H1 (cell line): ENCODE results near the gene MRPS25. TPM values are rescaled to one million over a fixed set of nuclear protein-coding genes. Genes with fewer than 3 reads are reported as not detected.
A peak's percentile ranks its signal among the peaks of the same experiment; 100 is the strongest.

Experiments used
- CTCF ChIA-PET: fragments of 300-600 bp; sonication (Branson Sonifier 250); formaldehyde crosslinking; loops from one replicate; lab custom pipeline; 2021; ENCODE audit not compliant: partially characterized antibody; lab: Charles Lee
- POLR2A ChIA-PET: fragments of 300-600 bp; sonication (Branson Sonifier 250); formaldehyde crosslinking; loops from one replicate; lab custom pipeline; 2021; ENCODE audit warnings: inconsistent platforms; ENCODE audit not compliant: partially characterized antibody; lab: Charles Lee
- DNase-seq, 2 experiments: peaks; one replicate each; pipeline versions ENCODE4 v3.0.0 to v3.0.0-alpha.2; 2010 to 2022; ENCODE audit warnings: low spot score in 2 of 2, low read depth in 1 of 2, mixed read lengths in 1 of 2
- FAIRE-seq: peaks from 2 replicates; lab custom pipeline; 2011; peaks lifted over from hg19 to GRCh38; lab: Jason Lieb, UNC
- H2AFZ ChIP-seq: 2 replicates; pipeline ENCODE4 v1.8.1; 2012; ENCODE audit warnings: low read length, inconsistent platforms
- H2AK5ac ChIP-seq: 2 replicates; pipeline ENCODE4 v1.6.1; 2013; ENCODE audit warnings: low read depth, low read length
- H2BK120ac ChIP-seq: replicated peaks from 2 replicates; pipeline ENCODE3; 2013; ENCODE audit warnings: low read depth, low read length, inconsistent platforms
- H2BK12ac ChIP-seq: 2 replicates; pipeline ENCODE4 v1.6.1; 2013; ENCODE audit warnings: low read depth, low read length
- H2BK15ac ChIP-seq: 2 replicates; pipeline ENCODE4 v1.6.1; 2013; ENCODE audit warnings: low read length
- H2BK20ac ChIP-seq: 2 replicates; pipeline ENCODE4 v1.6.1; 2013; ENCODE audit warnings: low read length
- H2BK5ac ChIP-seq: 2 replicates; pipeline ENCODE4 v1.6.1; 2013; ENCODE audit warnings: low read depth, low read length
- H3K14ac ChIP-seq: 2 replicates; pipeline ENCODE4 v1.6.1; 2013; ENCODE audit warnings: inconsistent platforms; ENCODE audit not compliant: insufficient read length
- H3K18ac ChIP-seq: 2 replicates; pipeline ENCODE4 v1.6.1; 2013; ENCODE audit warnings: low read length; ENCODE audit errors: extremely low read depth
- H3K23ac ChIP-seq: 2 replicates; pipeline ENCODE4 v1.6.1; 2013; ENCODE audit warnings: inconsistent platforms; ENCODE audit not compliant: insufficient read length
- H3K23me2 ChIP-seq: 2 replicates; pipeline ENCODE4 v1.6.1; 2013; ENCODE audit warnings: low read depth, low read length
- H3K27ac ChIP-seq: 2 replicates; pipeline ENCODE4 v1.6.1; 2011; ENCODE audit warnings: low read depth, low read length, inconsistent platforms
- H3K27me3 ChIP-seq, 4 experiments: replicated peaks in 1 of 4; 1 replicate in 1 of 4; 2 replicates in 3 of 4; pipeline versions ENCODE4 v1.6.1 to v1.8.1; 2011 to 2013; ENCODE audit warnings: low read length in 3 of 4, mild to moderate bottlenecking in 3 of 4, inconsistent platforms in 2 of 4, mixed read lengths in 2 of 4, moderate library complexity in 1 of 4; ENCODE audit not compliant: control insufficient read depth in 3 of 4, insufficient read depth in 3 of 4; ENCODE audit errors: extremely low read depth in 1 of 4
- H3K36me3 ChIP-seq, 4 experiments: 2 replicates each; pipeline versions ENCODE4 v1.6.1 to v1.8.1; 2011 to 2013; ENCODE audit warnings: mild to moderate bottlenecking in 4 of 4, low read length in 3 of 4, moderate library complexity in 2 of 4, control low read depth in 1 of 4, inconsistent platforms in 1 of 4; ENCODE audit not compliant: insufficient read depth in 4 of 4, control insufficient read depth in 2 of 4
- H3K4ac ChIP-seq: replicated peaks from 2 replicates; pipeline ENCODE3; 2013; ENCODE audit warnings: low read length, low read depth, mixed read lengths, inconsistent platforms; ENCODE audit not compliant: insufficient read length
- H3K4me1 ChIP-seq, 4 experiments: replicated peaks in 1 of 4; 1 replicate in 1 of 4; 2 replicates in 3 of 4; pipeline versions ENCODE4 v1.6.1 to v1.8.1; 2011 to 2013; ENCODE audit warnings: low read length in 3 of 4, inconsistent platforms in 2 of 4, mixed read lengths in 1 of 4; ENCODE audit not compliant: insufficient read depth in 4 of 4, control insufficient read depth in 3 of 4
- H3K4me2 ChIP-seq, 2 experiments: 2 replicates each; pipeline versions ENCODE4 v1.6.1 to v1.8.1; 2011 to 2013; ENCODE audit warnings: low read depth in 2 of 2, low read length in 2 of 2, control low read depth in 1 of 2, inconsistent platforms in 1 of 2, mild to moderate bottlenecking in 1 of 2; ENCODE audit not compliant: insufficient read depth in 1 of 2
- H3K4me3 ChIP-seq, 4 experiments: fragments of 200-600, 300-600 bp in 1 of 4; sonication (generic), shearing (Covaris generic), sonication (Bioruptor Twin) in 1 of 4; 2 replicates each; pipeline versions ENCODE4 v1.5.1 to v1.8.1; 2011 to 2016; ENCODE audit warnings: low read length in 4 of 4, low read depth in 3 of 4, control low read depth in 2 of 4, inconsistent platforms in 2 of 4, mild to moderate bottlenecking in 2 of 4, mixed read lengths in 1 of 4, moderate library complexity in 1 of 4; ENCODE audit not compliant: insufficient read depth in 2 of 4; ENCODE audit errors: extremely low read depth in 1 of 4
- H3K56ac ChIP-seq: replicated peaks from 2 replicates; pipeline ENCODE3; 2013; ENCODE audit warnings: low read depth, mild to moderate bottlenecking, mixed read lengths, low read length, inconsistent platforms; ENCODE audit not compliant: insufficient read length
- H3K79me1 ChIP-seq: 2 replicates; pipeline ENCODE4 v1.6.1; 2013; ENCODE audit warnings: low read depth, low read length, control low read depth
- H3K79me2 ChIP-seq, 2 experiments: 2 replicates each; pipeline versions ENCODE4 v1.6.1 to v1.8.1; 2012 to 2013; ENCODE audit warnings: low read length in 2 of 2, mild to moderate bottlenecking in 2 of 2, inconsistent platforms in 1 of 2; ENCODE audit not compliant: insufficient read depth in 2 of 2, control insufficient read depth in 1 of 2
- H3K9ac ChIP-seq, 4 experiments: replicated peaks in 1 of 4; 1 replicate in 1 of 4; 2 replicates in 3 of 4; pipeline versions ENCODE4 v1.6.1 to v1.8.1; 2011 to 2013; ENCODE audit warnings: low read depth in 3 of 4, low read length in 3 of 4, control low read depth in 2 of 4, mild to moderate bottlenecking in 2 of 4, moderate library complexity in 2 of 4, inconsistent platforms in 1 of 4; ENCODE audit errors: extremely low read depth in 1 of 4
- H3K9me3 ChIP-seq, 2 experiments: 2 replicates each; pipeline versions ENCODE4 v1.6.1 to v1.8.1; 2012 to 2013; ENCODE audit warnings: mild to moderate bottlenecking in 2 of 2, moderate library complexity in 2 of 2, control low read depth in 1 of 2, inconsistent platforms in 1 of 2, low read depth in 1 of 2, low read length in 1 of 2, mixed read lengths in 1 of 2; ENCODE audit not compliant: insufficient read depth in 2 of 2
- H4K20me1 ChIP-seq, 2 experiments: replicated peaks in 1 of 2; 2 replicates each; pipeline versions ENCODE3 to v1.8.1; 2011 to 2013; ENCODE audit warnings: inconsistent platforms in 2 of 2, low read length in 2 of 2, mild to moderate bottlenecking in 1 of 2; ENCODE audit not compliant: insufficient read depth in 2 of 2, control insufficient read depth in 1 of 2
- H4K5ac ChIP-seq: 2 replicates; pipeline ENCODE4 v1.6.1; 2013; ENCODE audit warnings: low read length, low read depth, mixed read lengths, inconsistent platforms; ENCODE audit not compliant: insufficient read length
- H4K8ac ChIP-seq: 2 replicates; pipeline ENCODE4 v1.8.0; 2013; ENCODE audit warnings: mild to moderate bottlenecking, moderate library complexity, low read length, inconsistent platforms; ENCODE audit not compliant: insufficient read depth; ENCODE audit errors: extremely low read depth
- H4K91ac ChIP-seq: replicated peaks from 2 replicates; pipeline ENCODE3; 2013; ENCODE audit warnings: low read length, mixed read lengths, inconsistent platforms; ENCODE audit not compliant: insufficient read length
- BACH1 ChIP-seq: IDR thresholded peaks from 2 replicates; pipeline ENCODE4 v1.6.1; 2012; ENCODE audit warnings: low read length, improper control_type of control experiment
- CTBP2 ChIP-seq: IDR thresholded peaks from 2 replicates; pipeline ENCODE4 v1.7.0; 2011; ENCODE audit warnings: borderline replicate concordance, mild to moderate bottlenecking, moderate library complexity, mixed read lengths, low read length; ENCODE audit not compliant: insufficient read depth, insufficient read length
- EP300 ChIP-seq, 2 experiments: IDR thresholded peaks; 1 replicate in 1 of 2; 2 replicates in 1 of 2; pipeline ENCODE4 v1.6.1; 2011 to 2012; ENCODE audit warnings: low read depth in 2 of 2, low read length in 2 of 2, mild to moderate bottlenecking in 2 of 2, borderline replicate concordance in 1 of 2, inconsistent platforms in 1 of 2, moderate library complexity in 1 of 2
- SP4 ChIP-seq: IDR thresholded peaks from 2 replicates; pipeline ENCODE4 v1.6.1; 2012; ENCODE audit warnings: low read length, inconsistent platforms
- WGBS, 2 experiments: shearing (Covaris generic) in 1 of 2; methylation state at CpG; one replicate each; pipeline versions ENCODE4 v1.1.6 to v1.1.7; 2013 to 2015; ENCODE audit warnings: low lambda C conversion rate in 2 of 2, mixed read lengths in 2 of 2, inconsistent platforms in 1 of 2, low coverage in 1 of 2, missing lambda C conversion rate in 1 of 2; ENCODE audit not compliant: insufficient replicate concordance in 2 of 2, insufficient coverage in 1 of 2, insufficient read length in 1 of 2; ENCODE audit errors: extremely low coverage in 1 of 2, missing lambda C conversion rate in 1 of 2; 5-methylcytosine and 5-hydroxymethylcytosine counted together
- polyA plus RNA-seq, 7 experiments: library from polyadenylated mRNA; depleted of rRNA in 3 of 7; stranded (reverse) in 5 of 7; unstranded in 2 of 7; fragments of >200 nt in 5 of 7; fragments of 200-250 nt in 2 of 7; gene quantifications; 1 replicate in 5 of 7; 2 replicates in 1 of 7; 4 replicates in 1 of 7; pipeline versions ENCODE4 v1.2.1 to v1.2.3, GENCODE V29; 2011 to 2013; ENCODE audit warnings: missing spikeins in 2 of 7, mixed read lengths in 2 of 7
- total RNA-seq: library from RNA; stranded (reverse); fragmentation: NEBNext Ultra II Directional; extraction: Animal tissue kit (Norgen Biotek cat#: 25700); gene quantifications from 2 replicates; pipeline ENCODE4 v1.2.1, GENCODE V29; 2021
- TF ChIP-seq, protein P1 (sequence below): IDR thresholded peaks from 2 replicates; pipeline ENCODE4 v1.6.1; 2012; ENCODE audit warnings: inconsistent platforms

The MRPS25 gene
- total and polyA plus RNA-seq, 2 of the 8 experiments (the other 6 are each of a cell fraction or from before 2014, with no cell fraction given), result 23.0 to 56.5 TPM

DNA sequence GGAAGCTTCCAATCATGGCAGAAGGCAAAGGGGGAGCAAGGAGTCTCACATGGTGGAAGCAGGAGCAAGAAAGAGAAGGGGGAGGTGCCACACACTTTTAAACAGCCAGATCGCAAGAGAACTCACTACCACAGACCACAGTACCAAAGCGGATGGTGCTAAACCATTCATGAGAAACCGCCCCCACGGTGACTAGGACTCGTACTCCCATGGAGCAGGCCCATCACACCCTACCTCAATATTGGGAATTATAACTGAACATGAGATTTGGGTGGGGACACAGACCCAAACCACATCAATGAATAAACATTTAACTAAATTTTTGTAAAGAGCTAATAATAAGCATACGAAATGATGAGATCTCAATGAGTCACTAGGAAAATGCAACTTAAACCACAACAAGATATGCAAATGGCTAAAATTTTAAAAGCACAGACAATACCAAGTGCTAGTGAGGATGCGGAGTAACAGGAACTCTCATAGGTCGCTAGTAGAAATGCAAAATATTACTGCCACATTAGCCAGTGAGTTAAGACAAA is 10.0 kb downstream of the MRPS25 start:
- Histone ChIP-seq H4K20me1 (peaks cover 23 to 24% of the 10 kb centered on the region in 2 experiments), H3K36me3 (peaks cover 9 to 48% (median 23%) of the 10 kb centered on the region in 4 experiments)
- POLR2A ChIA-PET, result interaction anchor here (1.1 kb wide), 1 partner anchor 9 kb away, joined by 4 read pairs; no protein-coding TSS in a partner anchor

More for the DNA sequence above, 10.0 kb downstream of the MRPS25 start:
- H3K79me2 ChIP-seq, result peaks cover 3 to 64% of the 10 kb centered on the region in 2 experiments; a peak in 3 of 4 replicates
- H3K4me1 ChIP-seq, result peaks cover 0 to 2% (median 0%) of the 10 kb centered on the region in 4 experiments; a peak in 3 of 7 replicates
- no peak overlapping the region for H3K4me3 ChIP-seq
- peaks cover 9% of the 10 kb centered on the region for H3K79me1 ChIP-seq
- H3K4me2 ChIP-seq, result no peak overlapping the region
- H4K5ac ChIP-seq, result no peak overlapping the region
- no peak overlapping the region for H2AFZ ChIP-seq
- no peak overlapping the region for H3K27ac ChIP-seq
- H3K9me3 ChIP-seq, result no peaks in the 10 kb centered on the region
- H3K18ac ChIP-seq, result no peak overlapping the region
- FAIRE-seq (no peak), DNase-seq (no peak)
- H2BK5ac ChIP-seq, result no peak overlapping the region
- no peak overlapping the region for H3K14ac ChIP-seq
- H3K9ac ChIP-seq, result no peak overlapping the region
- no peak overlapping the region for H2AK5ac ChIP-seq
- no peaks in the 10 kb centered on the region for H3K27me3 ChIP-seq
- WGBS, 2 experiments, result 96% methylated on average over 8 of the region's 8 CpGs; no CpG with 5 or more reads in 1 of the 2 experiments
- no peak overlapping the region for H3K56ac ChIP-seq
- H2BK15ac ChIP-seq, result no peak overlapping the region
- no peak overlapping the region for H2BK120ac ChIP-seq
- H3K23ac ChIP-seq, result no peak overlapping the region
- no peak overlapping the region for H4K8ac ChIP-seq
- no peak overlapping the region for H4K91ac ChIP-seq
- no peak overlapping the region for H2BK20ac ChIP-seq
- H3K23me2 ChIP-seq, result no peaks in the 10 kb centered on the region
- H3K4ac ChIP-seq, result no peak overlapping the region
- H2BK12ac ChIP-seq, result no peak overlapping the region
- TF ChIP-seq, protein P1, sequence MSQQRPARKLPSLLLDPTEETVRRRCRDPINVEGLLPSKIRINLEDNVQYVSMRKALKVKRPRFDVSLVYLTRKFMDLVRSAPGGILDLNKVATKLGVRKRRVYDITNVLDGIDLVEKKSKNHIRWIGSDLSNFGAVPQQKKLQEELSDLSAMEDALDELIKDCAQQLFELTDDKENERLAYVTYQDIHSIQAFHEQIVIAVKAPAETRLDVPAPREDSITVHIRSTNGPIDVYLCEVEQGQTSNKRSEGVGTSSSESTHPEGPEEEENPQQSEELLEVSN, result no peak
- no peak for TF ChIP-seq CTBP2
- TF ChIP-seq SP4, result no peak
- TF ChIP-seq EP300 (IDR thresholded peaks at IDR 0.05; ENCODE audit: borderline replicate concordance in 1 of 2, low read depth in 2 of 2, low read length in 2 of 2), result peak in 1 of 2 experiments; percentile 52; a peak in 1 of 3 replicates
- no peak for TF ChIP-seq BACH1
- CTCF ChIA-PET, result no interaction called here
